Activated gamma-delta T cell treated with Interleukin-2 at 50 U/mL for 16 hours (primary cell): ENCODE measurements around the gene CITED4.
"Not testable (repeated sequence)": the region's sequence is repeated elsewhere in the genome, so short reads cannot be mapped to it uniquely, and the experiment has no call there.

Experiments used
- DNase-seq: peaks from one replicate; pipeline ENCODE4 v3.0.0-alpha.2; 2020

CITED4 gene, protein sequence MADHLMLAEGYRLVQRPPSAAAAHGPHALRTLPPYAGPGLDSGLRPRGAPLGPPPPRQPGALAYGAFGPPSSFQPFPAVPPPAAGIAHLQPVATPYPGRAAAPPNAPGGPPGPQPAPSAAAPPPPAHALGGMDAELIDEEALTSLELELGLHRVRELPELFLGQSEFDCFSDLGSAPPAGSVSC

GRCh38 chr1:40862008-40862863 is at the start of gene CITED4:
Gene CITED4 (minus strand): TSS chr1:40862363. CDS start chr1:40862127, 236 bp downstream.
- DNase-seq, result peak; percentile 94

DNA sequence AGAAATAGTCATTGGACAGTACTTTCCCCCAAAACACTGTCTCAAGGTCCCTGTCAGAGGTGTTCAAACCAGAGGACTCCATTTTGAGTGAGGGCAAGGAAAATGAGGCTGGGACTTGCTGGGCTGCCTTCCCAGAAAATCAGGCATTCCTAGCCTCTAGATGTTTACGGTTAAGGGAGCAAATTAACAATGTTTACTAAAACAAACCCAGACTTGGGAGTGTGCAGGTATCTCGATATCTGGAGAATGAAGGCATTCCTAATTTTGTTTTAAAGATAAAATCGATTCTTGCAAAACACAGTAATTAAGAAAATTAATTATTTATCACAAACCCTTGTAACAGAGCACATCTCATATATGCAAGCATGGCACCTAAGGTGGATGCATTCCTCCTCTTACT is 48.9 kb upstream of the CITED4 start:
- DNase-seq, result no peak

- DNase-seq, result no peak
These were observed 47.1 kb upstream of the CITED4 start for GRCh38 chr1:40909281-40909680.

GRCh38 chr1:40908350-40908749 is 46.2 kb upstream of the CITED4 start:
- no peak for DNase-seq

DNA sequence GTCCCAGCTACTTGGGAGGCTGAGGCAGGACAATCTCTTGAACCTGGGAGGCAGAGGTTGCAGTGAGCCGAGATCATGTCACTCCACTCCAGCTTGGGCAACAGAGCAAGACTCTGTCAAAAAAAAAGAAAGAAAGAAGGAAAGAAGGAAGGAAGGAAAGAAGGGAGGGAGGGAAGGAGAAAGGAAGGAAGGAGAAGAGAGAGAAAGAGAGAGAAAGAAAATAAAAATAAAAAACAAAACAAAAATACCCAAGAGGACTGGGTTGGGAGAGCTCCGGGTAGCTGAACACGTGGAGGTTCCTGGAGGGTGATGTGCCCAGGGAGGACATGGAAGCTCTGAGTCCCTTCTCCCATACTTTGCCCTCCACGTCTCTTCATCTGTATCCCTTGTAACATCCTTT is 45.7 kb upstream of the CITED4 start:
- no peak for DNase-seq

DNA sequence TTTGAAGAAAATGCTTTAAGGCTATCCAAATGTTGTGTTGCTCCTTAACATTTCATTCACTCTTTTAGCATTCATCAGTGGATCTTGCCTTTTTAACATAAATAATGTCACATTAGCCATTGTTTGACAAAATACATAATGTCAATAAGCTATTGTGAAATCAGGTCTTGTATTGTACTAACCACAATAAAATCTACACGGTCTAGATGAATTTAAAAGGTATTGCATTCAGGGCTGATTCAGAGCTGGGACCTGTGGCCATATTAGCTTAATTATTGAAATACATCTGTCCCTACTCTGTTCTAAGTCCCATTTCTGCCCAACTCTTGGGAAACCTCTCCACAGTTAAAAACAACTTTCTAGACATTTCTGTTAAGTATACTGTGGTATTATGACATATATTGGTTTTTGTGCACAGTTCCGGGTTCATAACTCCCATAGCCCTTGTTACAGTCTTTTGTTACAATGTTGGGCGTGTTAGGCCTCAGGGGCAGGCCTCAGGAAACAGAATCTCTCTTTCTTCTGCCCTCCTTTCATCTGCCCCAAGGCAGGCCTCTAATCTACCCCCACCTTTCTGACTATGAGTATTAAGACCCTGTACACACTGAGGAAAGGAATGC is 44.7 kb upstream of the CITED4 start:
- DNase-seq, result no peak

DNA sequence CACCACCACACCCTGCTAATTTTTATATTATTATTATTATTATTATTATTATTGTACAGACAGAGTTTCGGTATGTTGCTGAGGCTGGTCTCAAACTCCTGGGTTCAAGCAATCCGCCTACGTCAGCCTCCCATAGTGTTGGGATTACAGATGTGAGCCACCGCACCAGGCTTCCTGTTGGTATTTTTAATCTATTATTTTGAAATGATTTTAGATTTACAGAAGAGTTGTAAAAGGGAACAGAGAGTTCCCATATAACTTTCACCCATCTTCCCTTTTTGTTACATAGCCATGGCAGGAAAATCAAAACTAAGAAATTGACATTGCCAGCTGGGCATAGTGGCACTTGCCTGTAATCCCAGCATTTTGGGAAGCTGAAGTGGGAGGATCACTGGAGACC is 42.9 kb upstream of the CITED4 start:
- DNase-seq, result no peak

GRCh38 chr1:40903106-40903505 is 40.9 kb upstream of the CITED4 start:
- no peak for DNase-seq

DNA sequence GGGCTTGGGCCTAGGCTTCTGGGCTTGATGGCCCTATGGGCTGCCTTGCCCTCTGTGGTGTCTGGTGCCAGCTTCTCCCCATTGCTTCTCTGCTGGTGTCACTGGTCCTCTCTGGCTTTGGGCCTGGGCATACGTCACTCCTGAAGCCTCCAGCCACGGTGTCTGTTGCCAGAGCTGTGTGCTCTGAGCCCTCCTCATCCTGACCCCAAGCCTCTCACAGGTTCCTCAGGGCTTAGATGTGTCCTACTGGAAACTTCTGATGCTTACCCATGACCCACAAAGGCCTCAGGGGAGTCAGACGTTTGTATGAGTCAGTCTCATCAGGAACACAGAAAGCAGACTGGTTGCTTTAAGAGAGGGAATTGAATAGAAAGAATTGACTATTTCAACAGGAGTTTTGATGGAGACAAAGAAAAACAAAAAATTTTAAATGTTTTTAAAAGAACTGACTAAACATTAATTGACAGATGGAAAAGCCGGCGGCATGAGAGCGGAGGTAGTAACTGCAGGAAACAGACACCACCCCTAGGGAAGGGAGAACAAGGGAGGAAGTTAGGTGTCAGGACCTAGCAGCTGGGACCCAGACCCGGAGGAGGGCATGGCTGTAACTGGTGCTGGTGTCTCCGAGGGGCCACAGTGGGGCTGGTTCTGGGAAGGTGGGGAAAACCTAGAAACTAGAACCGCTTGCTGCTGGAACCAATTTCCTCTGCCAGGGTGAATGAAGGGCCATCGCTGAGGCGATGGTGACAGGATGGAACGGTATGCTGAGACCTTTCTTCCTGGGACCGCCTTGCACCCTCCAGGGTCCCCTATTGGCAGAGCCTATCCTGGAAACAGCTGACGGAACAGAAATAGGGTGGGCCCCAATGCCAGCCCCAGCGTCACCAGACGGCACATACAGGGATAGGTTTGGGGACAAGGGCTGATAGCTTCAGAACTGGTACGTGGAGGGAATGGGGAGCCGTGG is 40.0 kb upstream of the CITED4 start:
- no peak for DNase-seq

- no peak for DNase-seq
These were observed 37.2 kb upstream of the CITED4 start for GRCh38 chr1:40899230-40899870.

DNA sequence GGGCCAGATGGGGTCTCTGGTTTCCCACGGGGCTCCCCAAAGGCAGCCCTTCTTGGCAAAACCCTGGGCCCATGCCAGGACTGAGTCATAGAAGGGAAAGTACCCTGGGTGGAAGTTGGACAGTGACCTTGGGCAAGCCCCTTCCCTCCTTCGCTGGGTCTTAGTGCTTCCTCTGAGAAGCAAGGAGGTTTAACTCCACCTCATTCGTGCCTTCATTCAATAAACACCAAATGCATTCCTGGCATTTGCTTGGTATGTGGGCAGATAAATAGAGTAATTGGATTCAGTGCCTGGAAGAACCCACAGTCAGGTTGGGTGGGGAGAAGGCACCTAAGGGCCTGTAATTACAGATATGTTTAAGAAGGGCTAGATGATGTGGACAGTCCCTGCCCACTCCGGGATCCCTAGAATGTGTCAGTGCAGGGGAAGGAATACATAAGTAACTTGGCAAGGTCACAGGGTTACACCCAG is 36.3 kb upstream of the CITED4 start:
- DNase-seq, result no peak

- no peak for DNase-seq
These were observed 35.4 kb upstream of the CITED4 start for GRCh38 chr1:40897513-40897912.

GRCh38 chr1:40896482-40896881 is 34.3 kb upstream of the CITED4 start:
- no peak for DNase-seq

- no peak for DNase-seq
These were observed 33.4 kb upstream of the CITED4 start for GRCh38 chr1:40895601-40896000.

GRCh38 chr1:40894858-40895257 is 32.7 kb upstream of the CITED4 start:
- not testable (repeated sequence) for DNase-seq

DNA sequence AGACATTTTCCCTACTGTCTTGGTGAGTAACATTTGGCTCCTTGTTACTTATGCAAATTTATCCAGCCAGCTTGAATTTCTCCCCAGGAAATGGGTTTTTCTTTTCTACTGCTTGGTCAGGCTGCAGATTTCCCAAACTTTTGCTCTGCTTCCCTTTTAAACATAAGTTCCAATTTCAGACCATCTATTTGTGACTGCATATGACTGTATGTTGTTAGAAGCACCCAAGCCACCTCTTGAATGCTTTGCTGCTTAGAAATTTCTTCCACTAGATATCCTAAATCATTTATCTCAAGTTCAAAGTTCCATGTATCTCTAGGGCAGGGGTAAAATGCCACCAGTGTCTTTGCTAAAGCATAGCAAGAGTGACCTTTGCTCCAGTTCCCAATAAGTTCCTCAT is 32.3 kb upstream of the CITED4 start:
- no peak for DNase-seq

GRCh38 chr1:40893946-40894345 is 31.8 kb upstream of the CITED4 start:
- DNase-seq, result no peak

- no peak for DNase-seq
These were observed 30.2 kb upstream of the CITED4 start for GRCh38 chr1:40892354-40892753.

- DNase-seq, result no peak
These were observed 28.6 kb upstream of the CITED4 start for GRCh38 chr1:40890771-40891170.

GRCh38 chr1:40887652-40888051 is 25.5 kb upstream of the CITED4 start:
- DNase-seq, result no peak

DNA sequence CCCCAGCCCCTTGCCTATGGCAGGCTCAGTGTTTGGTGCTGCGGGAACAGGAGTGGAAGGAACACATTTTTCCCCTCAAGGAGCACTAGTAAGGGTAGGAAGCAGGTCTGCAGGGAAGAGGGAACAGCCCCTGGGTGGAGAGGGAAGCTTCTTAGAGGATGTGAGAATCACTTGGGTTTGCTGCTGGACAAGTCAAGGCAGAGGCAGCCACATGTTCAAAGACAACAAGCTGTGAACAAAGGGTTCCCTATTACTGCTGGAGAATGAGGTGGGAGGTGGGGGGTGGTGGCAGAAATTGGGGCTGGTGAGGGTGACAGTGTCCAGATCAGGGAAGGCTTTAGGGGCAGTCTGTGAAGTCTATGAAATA is 24.8 kb upstream of the CITED4 start:
- no peak for DNase-seq

DNA sequence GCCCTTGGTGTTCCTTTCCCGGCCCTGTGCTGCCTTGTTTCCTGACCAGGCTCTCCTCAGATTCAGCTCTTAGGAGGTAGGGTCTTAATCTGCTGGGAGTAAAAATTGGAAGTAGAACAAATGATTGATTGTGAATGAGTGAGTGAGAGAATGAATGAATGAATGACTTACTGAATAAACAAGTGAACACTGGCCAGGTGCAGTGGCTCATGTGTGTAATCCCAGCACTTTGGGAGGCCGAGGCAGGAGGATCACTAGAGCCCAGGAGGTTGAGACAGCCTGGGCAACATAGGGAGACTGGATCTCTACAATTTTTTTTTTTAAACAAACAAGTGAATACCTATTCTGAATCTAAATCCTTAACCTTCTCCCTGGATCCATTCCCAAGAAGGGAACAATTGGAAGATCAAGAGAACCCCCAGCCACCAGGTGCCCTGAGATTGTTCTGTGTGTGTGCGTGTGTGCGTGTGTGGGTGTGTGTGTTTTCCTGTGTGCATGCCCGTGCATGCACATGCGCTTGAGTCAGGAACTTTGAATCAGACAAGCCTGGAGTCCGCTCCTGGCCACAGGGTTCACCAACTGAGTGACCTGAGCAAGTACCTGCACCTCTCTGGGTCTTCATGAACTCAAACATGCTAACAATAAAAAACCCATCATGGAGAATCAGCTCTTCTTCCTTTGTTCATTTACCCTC is 24.3 kb upstream of the CITED4 start:
- DNase-seq, result no peak
